ENCODE results near the gene ASB9. TPM values are rescaled to one million over a fixed set of nuclear protein-coding genes. Genes with fewer than 3 reads are reported as not detected.
A peak's percentile ranks its signal among the peaks of the same experiment; 100 is the strongest.

ASB9 gene
- total and polyA plus RNA-seq, 4 donors = 2.1 to 7.5 (median 3.1) TPM

DNA sequence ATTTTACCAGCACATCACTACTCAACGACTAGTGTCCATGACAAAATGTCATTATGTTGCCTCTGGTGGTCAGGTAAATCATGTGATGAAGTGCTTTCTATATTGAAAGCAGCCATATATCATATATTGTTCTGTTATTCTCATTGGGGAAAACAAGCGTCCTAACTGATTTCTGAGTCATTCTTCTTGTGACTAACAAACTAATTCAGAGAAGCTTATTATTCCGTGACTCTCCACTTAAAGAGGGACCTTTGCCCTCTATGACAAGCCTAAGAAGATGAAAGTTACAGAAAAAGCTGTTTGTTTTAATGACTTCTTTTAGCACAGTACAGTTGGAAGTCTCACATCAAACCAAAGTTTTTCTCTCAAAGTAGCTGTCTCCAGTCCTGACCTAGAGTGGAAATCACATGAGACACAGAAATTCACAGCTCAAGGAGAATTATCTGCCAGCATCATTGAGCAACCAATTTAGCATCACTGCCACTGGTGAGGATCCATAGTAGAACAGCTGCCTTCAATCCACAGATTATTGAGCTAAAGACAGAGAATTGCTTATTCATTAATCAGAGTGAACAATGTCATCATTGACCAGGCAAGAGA, 36.4 kb downstream of the ASB9 start:
- ATAC-seq (ENCODE audit: insufficient read depth, low FRiP score) = no peak
- TF ChIP-seq, protein P1, sequence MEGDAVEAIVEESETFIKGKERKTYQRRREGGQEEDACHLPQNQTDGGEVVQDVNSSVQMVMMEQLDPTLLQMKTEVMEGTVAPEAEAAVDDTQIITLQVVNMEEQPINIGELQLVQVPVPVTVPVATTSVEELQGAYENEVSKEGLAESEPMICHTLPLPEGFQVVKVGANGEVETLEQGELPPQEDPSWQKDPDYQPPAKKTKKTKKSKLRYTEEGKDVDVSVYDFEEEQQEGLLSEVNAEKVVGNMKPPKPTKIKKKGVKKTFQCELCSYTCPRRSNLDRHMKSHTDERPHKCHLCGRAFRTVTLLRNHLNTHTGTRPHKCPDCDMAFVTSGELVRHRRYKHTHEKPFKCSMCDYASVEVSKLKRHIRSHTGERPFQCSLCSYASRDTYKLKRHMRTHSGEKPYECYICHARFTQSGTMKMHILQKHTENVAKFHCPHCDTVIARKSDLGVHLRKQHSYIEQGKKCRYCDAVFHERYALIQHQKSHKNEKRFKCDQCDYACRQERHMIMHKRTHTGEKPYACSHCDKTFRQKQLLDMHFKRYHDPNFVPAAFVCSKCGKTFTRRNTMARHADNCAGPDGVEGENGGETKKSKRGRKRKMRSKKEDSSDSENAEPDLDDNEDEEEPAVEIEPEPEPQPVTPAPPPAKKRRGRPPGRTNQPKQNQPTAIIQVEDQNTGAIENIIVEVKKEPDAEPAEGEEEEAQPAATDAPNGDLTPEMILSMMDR (IDR thresholded peaks at IDR 0.05; ENCODE audit: control extremely low read depth, extremely low read depth) = no peak

DNA sequence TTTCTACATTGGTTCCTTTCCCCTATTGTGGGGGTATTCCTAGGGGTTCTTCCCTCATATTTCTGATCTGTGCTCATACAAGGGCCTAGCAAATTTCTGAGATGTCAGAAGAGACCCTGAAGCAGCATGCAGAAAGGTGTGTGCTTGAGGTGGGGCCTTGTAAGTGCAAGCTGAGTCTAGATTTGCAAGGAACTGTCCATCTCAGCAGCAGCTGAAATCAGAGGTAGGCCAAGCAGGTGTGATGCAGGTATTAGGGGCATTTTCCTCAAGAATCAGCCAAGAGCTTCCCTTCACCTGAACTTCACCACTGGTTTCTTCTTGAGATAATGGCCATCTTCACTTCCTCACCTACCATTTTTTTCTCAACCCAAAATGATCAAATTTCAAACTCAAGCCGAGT, 45.1 kb downstream of the ASB9 start:
- Histone ChIP-seq H3K4me3 (no peak overlapping the region), H3K9me3 (ENCODE audit: control insufficient read depth in 4 of 4, insufficient read depth in 3 of 4, low read length in 3 of 4) (no peaks in the 10 kb centered on the region), H3K36me3 (ENCODE audit: control insufficient read depth in 4 of 4, insufficient read depth in 4 of 4, low read length in 4 of 4) (no peaks in the 10 kb centered on the region), H3K27ac (ENCODE audit: low read depth in 1 of 2, low read length in 1 of 2) (no peak overlapping the region), H3K27me3 (ENCODE audit: control insufficient read depth in 3 of 3, insufficient read depth in 3 of 3, low read length in 2 of 3) (peaks cover 0 to 39% (median 23%) of the 10 kb centered on the region in 3 donors), H3K9ac (ENCODE audit: insufficient read depth in 1 of 2, low read length in 2 of 2) (no peak overlapping the region), H3K4me1 (ENCODE audit: control insufficient read depth in 5 of 5, insufficient read depth in 5 of 5, low read length in 5 of 5) (no peaks in the 10 kb centered on the region)
- WGBS, 2 donors = 95 to 100% methylated on average over 1 of the region's 1 CpG
- DNase-seq = no peak
- no peak for ATAC-seq (ENCODE audit: insufficient read depth, low FRiP score)
- TF ChIP-seq, protein P1 (IDR thresholded peaks at IDR 0.05; ENCODE audit: control extremely low read depth, extremely low read depth) = no peak

More for the DNA sequence above, 36.4 kb downstream of the ASB9 start:
- Histone ChIP-seq H3K4me3 (no peak overlapping the region), H3K9me3 (ENCODE audit: control insufficient read depth in 4 of 4, insufficient read depth in 3 of 4, low read length in 3 of 4) (peaks cover 0 to 2% (median 0%) of the 10 kb centered on the region in 4 donors), H3K4me1 (ENCODE audit: control insufficient read depth in 5 of 5, insufficient read depth in 5 of 5, low read length in 5 of 5) (no peaks in the 10 kb centered on the region), H3K9ac (ENCODE audit: insufficient read depth in 1 of 2, low read length in 2 of 2) (no peak overlapping the region), H3K27me3 (ENCODE audit: control insufficient read depth in 3 of 3, insufficient read depth in 3 of 3, low read length in 2 of 3) (peaks cover 0 to 40% (median 14%) of the 10 kb centered on the region in 3 donors), H3K27ac (ENCODE audit: low read depth in 1 of 2, low read length in 1 of 2) (no peak overlapping the region), H3K36me3 (ENCODE audit: control insufficient read depth in 4 of 4, insufficient read depth in 4 of 4, low read length in 4 of 4) (no peaks in the 10 kb centered on the region)
- no peak for DNase-seq
- 63 to 76% methylated on average over 3 of the region's 3 CpGs for WGBS, 2 donors

DNA sequence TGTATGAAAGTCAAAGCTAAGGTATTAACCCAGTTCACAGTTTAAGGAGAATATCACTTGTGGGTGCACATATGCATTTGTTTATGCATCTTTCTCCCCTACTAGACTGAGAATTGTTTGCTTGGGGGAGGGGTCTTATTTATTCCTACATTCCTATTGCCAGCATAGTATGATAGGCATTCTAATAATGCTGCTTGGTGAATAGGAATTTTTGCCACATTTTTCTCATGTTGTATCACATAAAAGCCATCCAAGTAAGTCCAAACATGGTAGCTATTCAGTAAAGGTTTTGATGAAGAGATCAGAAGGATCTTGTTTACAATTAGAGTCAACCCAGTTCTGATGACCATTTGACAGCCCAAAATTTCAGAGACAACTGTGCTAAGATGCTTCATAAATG, 48.6 kb downstream of the ASB9 start:
- no peaks in the 10 kb centered on the region for H3K36me3 ChIP-seq (ENCODE audit: control insufficient read depth in 4 of 4, insufficient read depth in 4 of 4, low read length in 4 of 4)
- no peaks in the 10 kb centered on the region for H3K9me3 ChIP-seq (ENCODE audit: control insufficient read depth in 4 of 4, insufficient read depth in 3 of 4, low read length in 3 of 4)
- TF ChIP-seq, protein P1 (IDR thresholded peaks at IDR 0.05; ENCODE audit: control extremely low read depth, extremely low read depth) = no peak
- H3K9ac ChIP-seq (ENCODE audit: insufficient read depth in 1 of 2, low read length in 2 of 2) = no peak overlapping the region
- H3K27ac ChIP-seq (ENCODE audit: low read depth in 1 of 2, low read length in 1 of 2) = no peak overlapping the region
- H3K4me3 ChIP-seq = no peak overlapping the region
- ATAC-seq (ENCODE audit: insufficient read depth, low FRiP score) = no peak
- peaks cover 0 to 39% (median 20%) of the 10 kb centered on the region in 3 donors for H3K27me3 ChIP-seq (ENCODE audit: control insufficient read depth in 3 of 3, insufficient read depth in 3 of 3, low read length in 2 of 3)
- no peak for DNase-seq
- no peaks in the 10 kb centered on the region for H3K4me1 ChIP-seq (ENCODE audit: control insufficient read depth in 5 of 5, insufficient read depth in 5 of 5, low read length in 5 of 5)

DNA sequence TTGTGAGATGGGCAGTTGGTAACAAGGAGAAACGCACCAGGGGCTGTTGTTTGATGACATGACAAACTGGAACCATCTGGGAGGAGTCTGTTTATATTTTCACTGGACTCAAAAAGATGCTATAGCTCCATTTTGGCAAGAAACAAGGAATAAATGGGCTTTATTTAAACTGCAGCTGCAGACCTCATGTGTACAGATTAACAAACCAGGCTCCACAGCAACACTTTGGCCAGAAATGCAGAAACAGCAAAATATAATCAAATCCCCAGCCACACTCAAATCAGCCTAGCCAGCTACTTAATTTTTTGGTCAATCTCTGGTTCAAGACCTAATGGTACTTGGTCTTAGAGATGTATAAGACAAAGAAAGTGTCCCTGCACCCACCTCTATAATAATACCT, 52.7 kb downstream of the ASB9 start:
- peak in 2 of 3 donors; percentile 47 to 58 for DNase-seq
- Histone ChIP-seq H3K9ac (ENCODE audit: insufficient read depth in 1 of 2, low read length in 2 of 2) (no peak overlapping the region), H3K27me3 (ENCODE audit: control insufficient read depth in 3 of 3, insufficient read depth in 3 of 3, low read length in 2 of 3) (peaks cover 0 to 30% (median 11%) of the 10 kb centered on the region in 3 donors), H3K9me3 (ENCODE audit: control insufficient read depth in 4 of 4, insufficient read depth in 3 of 4, low read length in 3 of 4) (peaks cover 0 to 2% (median 0%) of the 10 kb centered on the region in 4 donors), H3K36me3 (ENCODE audit: control insufficient read depth in 4 of 4, insufficient read depth in 4 of 4, low read length in 4 of 4) (no peaks in the 10 kb centered on the region), H3K4me3 (no peak overlapping the region), H3K27ac (ENCODE audit: low read depth in 1 of 2, low read length in 1 of 2) (no peak overlapping the region), H3K4me1 (ENCODE audit: control insufficient read depth in 5 of 5, insufficient read depth in 5 of 5, low read length in 5 of 5) (no peaks in the 10 kb centered on the region)
- WGBS, 2 donors = 60 to 87% methylated on average over 1 of the region's 1 CpG
- TF ChIP-seq, protein P1 (IDR thresholded peaks at IDR 0.05; ENCODE audit: control extremely low read depth, extremely low read depth) = no peak
- no peak for ATAC-seq (ENCODE audit: insufficient read depth, low FRiP score)
